AG09319 (cell line): ENCODE measurements around the gene TINAGL1.

ENCODE experiments used
- DNase-seq: peaks from one replicate; pipeline ENCODE4 v3.0.0-alpha.2; 2010; ENCODE audit warnings: low read depth; ENCODE audit errors: extremely low read depth
- CTCF ChIP-seq: IDR thresholded peaks from 2 replicates; pipeline ENCODE4 v1.5.1; 2011; ENCODE audit warnings: low read depth, mild to moderate bottlenecking, inconsistent platforms, low read length, moderate library complexity

Gene TINAGL1

DNA sequence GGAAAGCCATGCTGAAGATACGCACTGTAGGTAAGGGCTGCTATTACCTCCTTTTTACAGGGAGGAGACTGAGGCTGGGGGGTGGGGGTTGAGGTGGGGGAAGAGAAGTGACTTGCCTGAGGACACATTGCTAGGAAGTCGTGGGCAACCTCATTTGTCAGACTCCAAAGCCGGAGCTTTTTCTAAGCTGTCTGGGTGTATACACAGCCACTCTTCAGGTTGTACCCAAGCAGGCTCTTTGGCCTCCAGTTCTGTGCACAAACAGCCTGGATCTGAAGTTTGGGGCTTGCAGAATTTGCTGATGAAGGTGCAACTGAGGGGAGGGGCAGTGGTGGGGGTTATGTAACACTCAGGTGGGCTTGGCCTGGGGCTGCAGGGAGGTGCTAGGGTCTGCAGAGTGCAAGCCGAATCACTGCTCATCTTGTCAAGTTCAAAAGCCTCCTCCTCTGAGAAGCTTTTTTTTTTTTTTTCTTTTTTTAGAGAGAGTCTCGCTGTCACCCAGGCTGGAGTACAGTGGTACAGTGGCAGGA lies 16.9 kb downstream of the TINAGL1 start:
- no peak for TF ChIP-seq CTCF
- no peak for DNase-seq

DNA sequence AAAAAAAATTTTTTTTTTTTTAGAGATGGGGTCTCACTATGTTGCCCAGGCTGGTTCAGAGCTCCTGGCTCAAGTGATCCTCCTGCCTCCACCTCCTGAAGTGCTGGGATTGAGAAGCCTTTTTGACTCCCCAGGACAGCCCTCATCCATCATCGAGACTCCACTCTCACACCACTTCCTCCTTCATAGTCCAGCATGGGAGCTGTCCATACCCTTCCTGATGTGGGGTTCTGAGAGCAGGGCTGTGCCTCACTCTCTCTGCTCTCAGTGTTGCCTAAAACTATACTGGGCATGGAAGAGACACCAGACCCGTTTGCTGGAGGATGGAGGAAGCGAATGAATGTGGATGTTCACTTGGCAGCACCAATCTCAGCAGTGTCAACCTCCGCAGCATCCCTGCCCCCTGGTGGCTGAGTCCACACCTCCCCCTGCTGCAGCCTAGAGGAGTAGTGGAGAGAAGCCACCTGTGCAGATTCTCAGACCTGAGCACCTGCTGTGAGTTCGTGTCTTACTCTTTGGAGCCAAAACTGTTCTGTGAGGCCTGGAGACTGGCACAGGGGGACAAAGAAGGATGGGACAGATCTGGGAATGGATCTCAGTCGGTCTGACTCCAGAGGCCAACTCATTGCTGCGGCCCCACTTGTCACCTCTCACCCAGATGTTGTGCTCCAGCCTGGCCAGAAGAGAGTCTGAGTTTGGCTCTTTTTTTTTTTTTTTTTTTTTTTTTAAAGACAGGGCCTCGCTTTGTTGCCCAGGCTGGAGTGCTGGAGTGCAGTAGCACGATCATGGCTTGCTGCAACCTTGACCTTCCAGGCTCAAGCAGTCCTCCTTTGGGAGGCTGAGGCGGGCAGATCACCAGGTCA lies 17.7 kb downstream of the TINAGL1 start:
- peak; percentile 97 for TF ChIP-seq CTCF
- DNase-seq, result peak; percentile 40

DNA sequence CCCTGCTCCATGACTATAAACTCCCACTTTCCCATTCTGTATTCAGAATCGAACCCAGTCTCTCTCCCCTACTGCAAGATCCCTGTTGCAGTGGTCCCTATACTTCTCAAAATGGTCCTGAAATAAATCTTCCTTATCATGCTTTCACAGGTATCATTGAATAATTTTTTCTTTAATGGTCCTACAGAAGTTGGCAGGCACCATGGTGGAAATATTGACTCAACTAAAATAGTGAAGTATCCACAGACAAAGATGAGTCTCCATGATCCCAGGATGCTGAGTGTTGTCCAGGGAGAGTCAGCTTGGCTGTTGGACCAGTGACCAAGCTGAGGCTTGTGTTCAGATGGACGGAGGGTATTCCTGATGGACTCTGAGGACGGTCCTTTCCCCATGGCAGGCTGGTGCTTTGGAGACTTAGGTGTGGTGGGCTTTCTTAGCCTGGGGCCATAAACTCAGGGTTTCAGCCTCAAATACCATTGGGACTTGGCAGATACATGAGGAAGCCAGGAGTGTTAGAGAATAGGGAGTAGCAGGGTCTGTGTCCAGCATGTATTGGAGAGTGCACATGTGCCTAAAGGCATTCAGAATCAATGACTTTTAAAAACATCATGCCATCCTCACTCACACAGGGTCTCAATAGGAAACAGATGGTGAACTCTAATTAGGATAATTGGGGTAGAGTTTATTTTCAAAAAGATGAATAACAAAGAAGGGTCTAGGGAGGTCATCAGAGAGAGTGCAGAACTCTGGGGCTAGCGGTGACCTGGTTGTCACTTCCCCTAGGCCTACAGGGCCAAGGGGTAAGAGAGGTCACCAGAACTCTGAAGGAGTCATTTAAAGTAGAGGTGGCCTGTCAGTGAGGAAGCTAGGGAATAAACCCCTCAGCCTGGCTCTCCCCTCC lies 19.8 kb downstream of the TINAGL1 start:
- DNase-seq, result no peak
- TF ChIP-seq CTCF, result no peak

DNA sequence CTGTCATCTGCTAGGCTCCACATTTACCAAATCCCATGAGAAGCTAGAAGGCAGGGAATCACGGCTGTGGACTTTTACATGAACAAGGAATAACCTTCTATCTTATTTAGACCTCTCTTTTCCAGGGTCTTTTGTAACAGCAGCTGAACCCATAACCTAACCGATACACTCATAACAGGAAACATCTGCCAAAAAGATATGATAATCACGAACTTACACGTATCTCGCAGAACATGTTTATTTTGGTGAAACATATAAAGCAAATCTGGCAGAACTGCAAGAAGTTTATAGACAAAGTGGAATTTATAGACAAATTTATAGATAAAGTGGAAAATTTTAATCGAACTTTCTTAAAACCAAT lies 20.4 kb downstream of the TINAGL1 start:
- TF ChIP-seq CTCF, result no peak
- DNase-seq, result no peak

GRCh38 chr1:31598980-31599379 lies 22.7 kb downstream of the TINAGL1 start:
- no peak for TF ChIP-seq CTCF
- no peak for DNase-seq

DNA sequence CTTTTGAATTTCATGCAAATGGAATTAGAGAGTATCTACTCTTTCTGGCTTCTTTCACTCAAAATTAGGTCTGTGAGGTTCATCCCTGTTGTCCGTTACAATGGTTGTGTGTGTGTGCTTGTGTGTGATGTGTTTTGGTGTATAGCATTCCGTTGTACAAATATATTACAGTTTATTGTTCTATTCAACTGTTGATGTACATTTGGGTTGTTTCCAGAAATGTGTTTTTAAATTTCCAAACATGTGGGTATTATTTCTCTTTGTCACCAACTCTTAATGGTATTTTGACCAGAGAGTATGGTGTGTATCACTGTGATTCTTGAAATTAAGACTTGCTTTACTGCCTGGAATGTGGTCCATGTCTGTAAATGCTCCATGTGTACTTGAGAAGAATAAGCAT lies 24.3 kb downstream of the TINAGL1 start:
- TF ChIP-seq CTCF, result no peak
- DNase-seq, result no peak

GRCh38 chr1:31602081-31602480 lies 25.8 kb downstream of the TINAGL1 start:
- no peak for DNase-seq
- TF ChIP-seq CTCF, result no peak
